ENCODE results near the gene IRX5.
A peak's percentile ranks its signal among the peaks of the same experiment; 100 is the strongest.

Gene IRX5

GRCh38 chr16:54953461-54953860 is 22.8 kb downstream of the IRX5 start:
- no peak for DNase-seq

- no peak for DNase-seq
Measured at GRCh38 chr16:54954220-54954619, 23.6 kb downstream of the IRX5 start.

- DNase-seq = no peak
Measured at GRCh38 chr16:54955757-54956156, 25.1 kb downstream of the IRX5 start.

- DNase-seq = peak; percentile 2
Measured at GRCh38 chr16:54957403-54958166, 26.9 kb downstream of the IRX5 start.

DNA sequence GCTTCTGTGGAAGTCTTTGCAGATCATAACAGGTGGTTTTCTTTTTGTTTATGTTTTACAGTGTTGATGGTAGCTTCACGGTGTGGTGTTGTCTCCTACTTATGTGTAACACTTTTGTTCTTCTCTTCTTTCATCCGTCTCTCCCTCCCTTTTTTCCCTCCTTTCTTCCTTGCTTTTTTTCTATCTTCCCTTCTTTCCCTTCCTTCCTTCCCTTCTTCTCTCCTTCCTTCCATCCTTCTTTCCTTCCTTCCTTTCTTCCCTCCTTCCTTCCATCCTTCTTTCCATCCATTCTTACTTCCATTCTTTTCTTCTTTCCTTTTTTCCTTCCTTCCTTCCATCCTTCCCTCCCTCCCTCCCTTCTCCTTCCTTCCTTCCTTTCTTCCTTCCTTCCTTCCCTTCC is 31.4 kb downstream of the IRX5 start:
- DNase-seq = no peak

GRCh38 chr16:54964239-54964638 is 33.6 kb downstream of the IRX5 start:
- no peak for DNase-seq

DNA sequence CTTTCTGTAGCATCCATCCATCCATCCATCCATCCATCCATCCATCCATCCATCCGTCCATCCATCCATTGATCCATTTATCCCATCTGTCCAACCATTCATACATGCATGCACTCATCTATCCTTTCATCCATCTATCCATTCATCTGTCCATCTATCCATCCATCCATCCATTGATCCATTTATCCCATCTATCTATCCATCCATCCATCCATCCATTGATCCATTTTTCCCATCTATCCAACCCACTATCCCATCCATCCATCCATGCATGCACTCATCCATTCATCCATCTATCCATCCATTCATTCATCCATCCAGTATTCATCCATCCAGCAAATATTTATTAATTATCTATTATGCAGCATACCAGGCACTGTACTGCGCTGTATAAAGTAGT is 34.8 kb downstream of the IRX5 start:
- no peak for DNase-seq

DNA sequence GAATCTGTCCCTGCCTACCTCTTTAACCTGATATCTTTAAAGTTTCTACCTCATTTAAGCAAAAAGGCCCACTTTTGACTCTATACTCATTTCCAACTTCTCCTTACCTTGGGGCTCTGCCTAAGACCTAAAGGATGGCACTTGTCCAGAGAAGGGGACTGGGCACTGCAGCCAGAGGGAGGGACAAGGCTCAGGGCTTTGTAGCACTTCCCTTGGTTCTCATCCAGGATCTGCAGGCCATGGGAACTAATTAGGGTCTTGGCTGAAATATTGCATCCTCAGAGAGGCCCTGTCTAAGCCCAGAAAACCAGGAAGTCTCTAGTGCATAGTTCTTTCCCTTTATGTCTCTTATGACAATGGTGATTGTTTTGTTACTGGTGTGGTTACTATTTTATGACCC is 37.3 kb downstream of the IRX5 start:
- no peak for DNase-seq

- no peak for DNase-seq
Measured at GRCh38 chr16:54968784-54969183, 38.1 kb downstream of the IRX5 start.

- no peak for DNase-seq
Measured at GRCh38 chr16:54970016-54970415, 39.4 kb downstream of the IRX5 start.

DNA sequence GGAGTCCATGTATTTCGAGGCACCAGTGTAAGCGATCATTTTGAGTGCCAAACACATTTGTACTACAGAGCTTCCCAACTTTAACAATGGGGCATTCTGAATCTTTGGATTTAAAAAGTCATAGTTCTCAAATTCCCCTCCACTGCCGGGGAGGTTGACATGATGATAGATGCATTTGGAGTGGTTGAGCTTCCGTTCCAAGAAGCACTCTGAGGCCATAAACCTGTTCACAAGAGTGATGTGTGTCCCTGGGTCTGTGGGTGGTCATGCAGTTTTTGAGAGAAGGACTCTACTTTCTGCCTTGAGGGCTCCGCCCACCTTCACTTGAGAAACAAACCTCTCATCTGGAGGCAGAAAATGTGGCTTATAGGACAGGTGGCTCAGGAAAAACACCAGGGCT is 43.7 kb downstream of the IRX5 start:
- no peak for DNase-seq

GRCh38 chr16:54976651-54977200 is 46.1 kb downstream of the IRX5 start:
- DNase-seq = no peak

DNA sequence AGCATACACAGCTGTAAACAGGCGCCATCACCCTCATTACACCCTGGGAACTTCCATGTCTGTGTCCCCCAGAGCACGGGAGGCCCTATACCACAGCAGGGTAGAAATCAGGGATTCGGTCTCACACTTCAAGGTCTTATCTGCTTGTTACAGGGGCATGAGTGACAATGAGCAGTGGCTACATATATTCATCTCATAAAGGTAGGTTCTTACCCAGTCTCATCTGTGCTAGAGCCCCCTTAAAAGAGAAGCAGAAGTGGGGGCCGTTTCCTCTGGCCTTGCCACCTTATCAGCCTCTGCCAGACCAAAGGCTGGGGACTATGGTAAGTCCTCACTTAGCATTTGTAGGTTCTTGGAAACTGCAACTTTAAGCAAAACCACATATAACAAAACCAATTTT is 46.5 kb downstream of the IRX5 start:
- DNase-seq = no peak

- no peak for DNase-seq
Measured at GRCh38 chr16:54980821-54981220, 50.2 kb downstream of the IRX5 start.

Data from NCI-H2029 (cell line).